Suppressor macrophage treated with lipopolysaccharide for 4 hours (primary cell): ENCODE measurements around the gene TRAF3.
A peak's percentile ranks its signal among the peaks of the same experiment; 100 is the strongest.
"Not testable (repeated sequence)": the region's sequence is repeated elsewhere in the genome, so short reads cannot be mapped to it uniquely, and the experiment has no call there.

Experiments
- DNase-seq: peaks from one replicate; pipeline ENCODE4 v3.0.0-alpha.2; 2020

Gene TRAF3

GRCh38 chr14:102830474-102831045, 53.3 kb downstream of the TRAF3 start:
- no peak for DNase-seq

- DNase-seq: no peak
Measured at GRCh38 chr14:102831163-102831804, 54.0 kb downstream of the TRAF3 start.

GRCh38 chr14:102833341-102833740, 56.1 kb downstream of the TRAF3 start:
- no peak for DNase-seq

GRCh38 chr14:102833991-102834390, 56.7 kb downstream of the TRAF3 start:
- no peak for DNase-seq

GRCh38 chr14:102835959-102836358, 58.7 kb downstream of the TRAF3 start:
- no peak for DNase-seq

GRCh38 chr14:102837120-102837519, 59.9 kb downstream of the TRAF3 start:
- DNase-seq: not testable (repeated sequence)

GRCh38 chr14:102838501-102838900, 61.3 kb downstream of the TRAF3 start:
- DNase-seq: no peak

- no peak for DNase-seq
Measured at GRCh38 chr14:102840115-102840514, 62.9 kb downstream of the TRAF3 start.

GRCh38 chr14:102840771-102841528, 63.7 kb downstream of the TRAF3 start:
- peak; percentile 17 for DNase-seq

- DNase-seq: no peak
Measured at GRCh38 chr14:102848830-102849525, 71.7 kb downstream of the TRAF3 start.

- peak; percentile 74 for DNase-seq
Measured at GRCh38 chr14:102849526-102850379, 72.5 kb downstream of the TRAF3 start.

GRCh38 chr14:102853648-102854047, 76.4 kb downstream of the TRAF3 start:
- DNase-seq: peak; percentile 64

GRCh38 chr14:102854091-102854703, 76.9 kb downstream of the TRAF3 start:
- peak; percentile 64 for DNase-seq

- DNase-seq: no peak
Measured at GRCh38 chr14:102856179-102856578, 78.9 kb downstream of the TRAF3 start.

- no peak for DNase-seq
Measured at GRCh38 chr14:102857444-102857843, 80.2 kb downstream of the TRAF3 start.

GRCh38 chr14:102859911-102860310, 82.7 kb downstream of the TRAF3 start:
- DNase-seq: no peak

GRCh38 chr14:102862154-102862773, 85.0 kb downstream of the TRAF3 start:
- DNase-seq: no peak

- no peak for DNase-seq
Measured at GRCh38 chr14:102863381-102863780, 86.1 kb downstream of the TRAF3 start.

GRCh38 chr14:102865916-102866315, 88.7 kb downstream of the TRAF3 start:
- DNase-seq: not testable (repeated sequence)

GRCh38 chr14:102866982-102867761, 89.9 kb downstream of the TRAF3 start:
- no peak for DNase-seq
